Measurements from ENCODE around the gene GLI3.

Gene GLI3

DNA sequence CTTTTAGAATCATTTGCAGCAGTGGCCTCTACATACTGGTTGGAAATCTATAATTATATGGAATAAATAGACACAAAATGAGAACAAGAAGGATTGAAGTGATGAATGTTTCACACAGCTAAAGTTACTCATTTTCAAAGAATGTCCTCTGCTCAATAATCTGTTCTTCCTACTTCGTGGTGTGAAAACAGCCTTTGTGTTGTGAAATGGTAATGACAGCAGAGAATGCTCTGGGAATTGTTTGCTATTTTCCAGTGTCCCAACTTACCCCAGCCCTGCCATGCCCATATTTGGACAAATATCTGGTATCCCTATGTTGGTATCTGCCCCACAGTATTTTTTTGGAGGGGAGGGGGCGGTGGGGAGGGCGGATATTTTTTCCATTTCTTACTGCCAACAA is 130.4 kb downstream of the GLI3 start:
- DNase-seq (ENCODE audit: low read depth in 1 of 2, low spot score in 1 of 2), result no peak

DNA sequence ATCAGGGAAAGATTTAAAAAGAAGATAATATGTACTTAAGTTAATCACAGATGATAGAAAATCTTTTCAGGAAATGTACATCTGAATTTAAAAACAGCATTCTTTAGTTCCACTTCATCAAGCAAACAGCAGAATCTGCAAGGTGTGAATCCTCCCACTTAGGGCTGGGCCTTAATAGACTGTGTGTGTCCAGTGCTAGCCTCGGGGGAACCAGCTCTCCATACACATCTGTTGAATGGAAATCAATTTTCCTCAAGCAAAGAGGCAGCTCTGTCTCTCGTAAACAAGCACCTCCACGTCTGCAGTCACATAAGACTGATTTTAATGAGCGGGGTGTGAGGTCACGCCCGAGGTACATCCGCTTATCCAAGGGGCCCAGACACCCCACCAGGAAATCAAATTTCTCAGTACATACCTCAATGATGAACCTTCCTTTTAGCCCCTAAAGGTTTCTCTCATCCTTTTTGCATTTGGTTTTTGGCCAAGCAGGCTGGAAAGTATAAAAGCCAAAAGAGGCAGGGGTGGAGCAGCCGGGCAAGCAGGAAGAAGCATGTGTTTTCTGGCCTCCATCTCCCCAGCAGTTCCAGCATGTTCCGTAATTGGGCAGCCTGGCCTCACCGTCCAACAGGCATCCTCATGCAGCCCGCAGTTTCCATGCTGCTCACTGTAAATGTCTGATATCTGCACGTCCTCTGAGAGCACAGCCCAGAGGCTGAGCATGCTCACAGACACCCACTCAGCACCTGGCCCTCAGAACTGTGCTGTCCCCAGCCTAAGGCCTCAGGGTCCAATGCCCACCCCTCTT is 131.3 kb downstream of the GLI3 start:
- no peak for DNase-seq (ENCODE audit: low read depth in 1 of 2, low spot score in 1 of 2)

DNA sequence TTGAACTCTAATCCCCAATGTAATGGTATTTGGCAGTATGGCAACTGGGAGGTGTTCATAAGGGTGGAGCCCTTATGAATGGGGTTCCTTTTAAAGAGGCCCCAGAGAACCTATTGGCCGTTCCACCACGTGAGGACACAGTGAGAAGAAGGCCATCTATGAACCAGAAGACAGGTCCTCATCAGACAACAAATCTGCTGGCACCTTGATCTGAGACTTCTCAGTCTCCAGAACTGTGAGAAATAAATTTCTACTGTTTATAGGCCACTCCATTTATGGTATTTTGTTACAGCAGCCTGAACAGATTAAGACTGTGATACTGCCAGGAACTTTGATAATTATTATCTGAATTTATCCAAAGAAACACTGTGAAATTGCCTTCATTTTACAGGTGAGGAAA is 132.3 kb downstream of the GLI3 start:
- no peak for DNase-seq (ENCODE audit: low read depth in 1 of 2, low spot score in 1 of 2)

DNA sequence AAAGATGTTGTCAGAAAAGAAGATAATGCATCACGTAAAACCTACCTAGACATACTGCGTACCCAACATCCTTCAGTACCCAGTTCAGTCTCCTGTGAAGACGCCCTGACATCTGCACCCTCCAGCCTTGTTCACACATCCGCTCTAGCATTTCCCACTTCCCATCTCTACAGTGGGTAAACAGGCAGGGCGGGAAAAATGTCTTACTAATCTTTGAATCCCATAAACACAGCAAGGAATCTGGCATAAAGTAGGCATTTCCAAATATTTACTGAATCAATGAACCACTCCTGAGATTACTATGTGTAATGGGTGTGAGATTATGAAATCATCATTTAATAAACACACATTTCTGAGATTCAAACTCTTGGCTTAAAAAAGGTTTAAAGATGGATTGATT is 132.8 kb downstream of the GLI3 start:
- no peak for DNase-seq (ENCODE audit: low read depth in 1 of 2, low spot score in 1 of 2)

DNA sequence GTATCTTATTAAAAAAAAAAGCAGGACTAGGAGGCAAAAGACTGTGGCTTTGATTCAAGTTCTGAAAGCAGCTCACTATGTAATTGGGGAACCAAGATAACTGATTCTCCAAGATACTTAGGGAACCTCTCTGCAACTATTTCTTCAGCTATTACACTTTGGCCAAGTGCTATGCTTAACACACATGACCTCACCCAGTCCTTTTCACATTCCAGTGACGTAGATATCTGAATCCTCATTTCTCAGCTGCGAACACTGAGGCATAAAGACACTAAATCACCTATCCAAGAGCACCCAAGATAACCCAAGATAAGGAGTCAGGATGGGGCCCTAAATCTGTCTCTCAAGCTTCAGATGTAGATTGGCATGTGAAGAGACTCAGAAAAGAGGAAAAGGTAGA is 133.6 kb downstream of the GLI3 start:
- no peak for DNase-seq (ENCODE audit: low read depth in 1 of 2, low spot score in 1 of 2)

DNA sequence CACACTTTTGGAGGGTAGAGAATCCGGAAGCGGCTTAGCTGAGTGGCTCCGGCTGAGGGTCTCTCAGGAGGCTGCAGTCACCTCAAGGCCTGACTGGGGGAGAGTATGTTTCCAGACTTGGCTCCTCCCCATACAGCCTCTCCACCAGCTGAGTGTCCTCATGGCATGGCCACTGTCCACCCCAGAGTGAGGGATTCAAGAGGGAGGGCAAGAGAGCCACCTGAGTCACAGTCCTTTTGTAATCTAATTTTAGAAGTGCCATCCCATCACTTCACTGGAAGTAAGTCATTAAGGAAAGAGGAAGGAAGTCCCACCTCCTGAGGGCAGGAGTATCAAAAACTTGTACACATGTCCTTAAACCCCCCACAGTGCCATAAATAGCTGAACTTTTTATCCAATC is 134.0 kb downstream of the GLI3 start:
- DNase-seq (ENCODE audit: low read depth in 1 of 2, low spot score in 1 of 2), result no peak

DNA sequence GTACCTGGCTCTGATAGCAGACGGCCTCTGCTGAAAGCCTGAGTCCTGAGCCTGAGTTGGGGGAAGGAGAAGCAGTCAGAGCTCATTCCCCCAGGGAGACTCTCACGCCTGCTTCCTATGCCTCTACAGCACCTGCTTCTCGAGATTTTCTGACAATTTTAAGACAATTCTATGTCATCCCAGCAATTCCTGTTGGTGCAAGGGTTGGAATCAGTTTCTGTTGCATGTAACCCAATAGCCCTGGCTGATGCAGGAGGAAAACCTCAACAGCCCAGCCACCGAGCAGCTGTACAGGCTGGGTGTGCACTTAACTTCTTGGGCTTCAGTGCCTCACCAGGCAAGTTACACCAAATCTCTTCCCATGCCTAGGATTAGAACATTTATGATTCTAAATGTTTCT is 134.7 kb downstream of the GLI3 start:
- DNase-seq (ENCODE audit: low read depth in 1 of 2, low spot score in 1 of 2), result no peak

DNA sequence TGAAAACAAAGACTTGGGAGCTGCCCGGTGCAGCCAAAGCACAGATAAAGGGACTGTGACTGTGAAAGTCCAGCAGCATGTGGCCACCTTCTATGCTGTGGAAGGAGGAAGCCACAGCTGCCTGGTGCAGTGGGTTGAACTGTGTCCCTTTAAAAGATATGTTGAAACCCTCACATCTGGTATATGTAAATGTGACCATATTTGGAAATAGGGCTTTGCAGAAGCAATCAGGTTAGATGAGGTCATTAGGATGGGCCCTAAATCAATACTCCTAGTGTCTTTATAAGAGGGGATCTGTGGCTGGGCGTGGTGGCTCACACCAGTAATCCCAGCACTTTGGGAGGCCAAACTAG is 136.9 kb downstream of the GLI3 start:
- no peak for DNase-seq (ENCODE audit: low read depth in 1 of 2, low spot score in 1 of 2)

DNA sequence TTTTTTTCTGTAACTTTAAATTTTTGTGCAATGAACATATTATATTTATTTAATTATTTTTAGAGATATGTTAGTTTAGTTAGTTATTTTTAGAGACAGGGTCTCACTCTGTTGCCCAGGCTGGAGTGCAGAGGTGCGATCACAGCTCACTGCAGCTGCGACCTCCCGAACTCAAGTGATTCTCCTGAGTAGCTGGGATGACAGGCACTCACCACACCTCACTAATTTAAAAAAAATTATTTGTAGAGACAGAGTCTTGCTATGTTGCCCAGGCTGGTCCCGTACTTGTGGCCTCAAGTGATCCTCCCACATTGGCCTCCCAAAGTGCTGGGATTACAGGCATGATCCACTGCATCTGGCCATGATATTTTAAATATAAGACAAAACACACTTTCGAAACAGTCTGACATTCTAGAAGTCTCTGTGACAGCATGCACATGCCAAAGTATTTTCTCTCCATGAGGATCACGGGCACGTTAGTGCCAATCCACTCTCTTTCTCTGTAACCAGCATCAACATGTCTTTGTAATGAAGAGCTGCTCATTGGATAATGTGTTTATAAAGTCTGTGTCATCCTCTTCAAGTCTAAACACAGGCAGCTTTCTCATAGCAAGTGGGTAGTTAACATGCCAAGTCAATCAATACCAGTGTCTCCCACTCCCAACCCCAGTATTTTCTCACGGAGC is 137.4 kb downstream of the GLI3 start:
- no peak for DNase-seq (ENCODE audit: low read depth in 1 of 2, low spot score in 1 of 2)

DNA sequence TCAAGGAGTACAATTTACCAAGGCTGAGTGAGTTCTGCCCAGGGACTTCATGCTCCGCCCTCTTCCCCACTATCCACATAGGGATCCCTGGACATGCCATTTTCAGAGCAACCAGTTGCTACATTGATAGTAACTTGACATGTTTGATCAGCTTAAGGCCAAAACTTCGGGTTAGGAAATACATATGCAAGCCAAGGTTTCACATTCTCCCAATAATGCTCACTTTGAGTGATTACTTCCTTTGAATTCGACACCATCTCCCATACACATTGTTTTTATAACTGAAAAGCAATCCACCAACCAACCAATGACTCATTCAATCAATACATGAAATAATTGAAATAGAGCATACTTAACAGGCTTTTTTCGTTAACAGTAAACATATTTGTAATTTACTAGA is 137.9 kb downstream of the GLI3 start:
- DNase-seq (ENCODE audit: low read depth in 1 of 2, low spot score in 1 of 2), result no peak

DNA sequence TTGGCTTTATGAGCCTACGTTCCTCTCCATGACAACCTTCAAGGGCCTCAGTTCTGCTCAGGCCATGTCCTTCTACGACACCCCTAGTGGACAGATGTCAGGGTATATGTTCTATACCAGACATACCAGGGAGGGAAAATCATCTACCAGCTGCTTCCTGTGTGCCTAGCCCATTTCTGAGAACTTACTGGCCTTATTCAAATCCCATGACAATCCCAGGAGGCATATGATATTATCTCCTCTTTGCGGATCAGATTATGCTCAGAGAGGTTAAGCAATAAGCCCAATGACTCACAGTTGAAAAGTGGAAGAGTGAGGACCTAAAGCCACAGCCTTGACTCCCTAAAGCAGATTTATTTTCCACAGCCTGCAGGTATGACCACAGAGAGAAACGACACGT is 139.3 kb downstream of the GLI3 start:
- no peak for DNase-seq (ENCODE audit: low read depth in 1 of 2, low spot score in 1 of 2)

DNA sequence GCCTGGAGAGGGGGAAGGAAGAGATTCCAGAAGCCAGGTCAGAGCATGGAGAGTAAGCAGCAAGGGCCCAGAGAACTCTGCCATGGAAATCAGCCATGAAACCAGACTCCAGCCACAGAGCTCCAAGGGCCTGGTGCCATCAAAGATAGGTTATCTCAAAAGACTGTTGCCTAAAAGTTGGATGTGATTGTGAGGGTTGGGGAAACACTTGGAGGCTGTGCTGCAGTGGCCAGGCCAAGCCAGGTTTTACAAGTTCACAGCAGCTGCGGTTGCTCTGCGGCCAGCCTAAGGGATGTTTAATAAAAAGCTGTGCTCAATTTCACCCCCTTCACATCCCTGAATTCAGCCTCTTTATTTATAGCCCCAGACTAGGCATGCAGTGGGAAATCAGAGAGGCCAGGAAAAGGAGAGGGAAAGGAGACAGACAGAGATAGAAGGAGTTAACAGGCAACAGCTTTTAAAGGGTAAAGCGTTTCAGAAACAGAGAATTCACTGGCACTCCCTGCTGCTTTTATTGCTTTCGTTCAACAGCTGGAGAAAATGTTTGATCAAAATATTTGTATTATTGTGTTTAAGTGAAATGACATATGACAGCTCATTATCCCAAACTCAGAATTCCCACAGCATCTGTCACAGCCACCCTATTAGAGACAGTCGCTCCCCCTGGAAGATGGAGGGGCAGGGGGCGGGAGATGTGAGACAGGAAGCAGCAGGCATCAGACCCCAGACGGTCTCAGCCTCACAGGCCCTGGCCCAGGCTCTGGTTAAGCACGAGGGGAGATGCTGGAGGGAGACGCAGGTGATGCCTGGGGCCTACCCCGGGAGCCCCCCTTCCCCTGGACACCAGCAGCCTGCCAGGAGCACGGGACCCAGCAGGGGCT is 140.1 kb downstream of the GLI3 start:
- DNase-seq (ENCODE audit: low read depth in 1 of 2, low spot score in 1 of 2), result no peak

DNA sequence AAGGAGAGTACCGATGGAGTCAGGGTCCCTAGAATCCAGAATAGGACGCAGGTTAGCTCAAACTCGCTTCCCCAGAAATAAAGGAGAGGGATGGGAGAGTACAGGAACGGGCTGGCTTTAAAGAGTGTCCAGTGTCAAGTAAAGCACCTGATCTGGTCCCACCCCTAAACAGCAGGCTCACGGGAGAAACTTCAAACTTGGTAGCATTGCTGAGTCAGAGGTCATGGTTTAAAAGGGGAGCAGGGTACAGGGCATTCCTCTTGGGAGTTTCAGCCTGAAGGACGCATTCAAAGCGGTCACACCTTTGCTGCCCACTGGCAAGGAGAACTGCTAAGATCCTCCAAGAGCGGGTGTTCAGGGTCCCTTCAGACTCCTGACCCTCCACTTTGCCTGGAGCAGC is 140.7 kb downstream of the GLI3 start:
- no peak for DNase-seq (ENCODE audit: low read depth in 1 of 2, low spot score in 1 of 2)

DNA sequence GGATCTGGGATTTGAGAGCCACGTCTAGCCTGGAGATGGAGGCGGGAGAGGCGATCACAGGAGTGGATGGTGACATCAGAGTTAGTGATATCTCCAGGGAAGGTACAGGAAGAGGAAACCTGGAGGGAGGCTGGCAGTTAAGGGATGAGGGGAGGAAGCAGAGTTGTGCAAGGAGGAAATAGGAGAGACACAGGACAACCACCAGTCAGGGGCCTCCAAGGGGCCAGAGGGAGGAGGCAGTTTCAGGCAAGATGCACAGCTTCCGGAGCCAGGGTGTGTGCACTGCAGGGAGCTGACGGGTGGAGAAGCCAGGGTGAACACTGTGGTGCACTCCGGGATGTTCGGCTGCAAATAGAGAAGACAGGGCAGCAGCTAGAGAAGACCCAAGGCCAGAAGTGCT is 141.2 kb downstream of the GLI3 start:
- DNase-seq (ENCODE audit: low read depth in 1 of 2, low spot score in 1 of 2), result no peak

DNA sequence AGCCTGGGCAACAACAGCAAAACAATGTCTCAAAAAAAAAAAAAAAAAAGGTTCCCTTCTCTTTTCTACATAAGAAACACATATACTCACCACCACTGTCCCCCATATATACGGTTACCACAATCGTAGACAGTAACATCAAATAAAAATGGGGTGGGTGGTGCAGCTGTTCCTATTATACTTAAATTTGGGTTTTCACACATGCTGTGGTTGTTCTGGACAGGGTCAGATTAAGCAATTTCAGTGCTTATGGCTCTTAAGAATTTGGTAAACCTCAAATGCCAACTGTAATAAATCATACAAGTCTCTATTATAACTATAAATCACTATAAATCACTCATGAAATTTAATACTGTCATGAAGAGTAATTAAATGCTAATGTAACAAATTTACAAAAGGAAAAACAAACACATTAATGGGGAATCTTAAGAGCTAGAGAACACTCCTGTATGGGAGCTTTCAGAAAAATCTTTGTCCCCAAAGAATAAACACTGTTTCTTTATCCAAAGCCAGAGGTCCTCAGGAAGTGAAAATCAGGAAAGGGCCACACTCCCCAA is 143.6 kb downstream of the GLI3 start:
- no peak for DNase-seq (ENCODE audit: low read depth in 1 of 2, low spot score in 1 of 2)

DNA sequence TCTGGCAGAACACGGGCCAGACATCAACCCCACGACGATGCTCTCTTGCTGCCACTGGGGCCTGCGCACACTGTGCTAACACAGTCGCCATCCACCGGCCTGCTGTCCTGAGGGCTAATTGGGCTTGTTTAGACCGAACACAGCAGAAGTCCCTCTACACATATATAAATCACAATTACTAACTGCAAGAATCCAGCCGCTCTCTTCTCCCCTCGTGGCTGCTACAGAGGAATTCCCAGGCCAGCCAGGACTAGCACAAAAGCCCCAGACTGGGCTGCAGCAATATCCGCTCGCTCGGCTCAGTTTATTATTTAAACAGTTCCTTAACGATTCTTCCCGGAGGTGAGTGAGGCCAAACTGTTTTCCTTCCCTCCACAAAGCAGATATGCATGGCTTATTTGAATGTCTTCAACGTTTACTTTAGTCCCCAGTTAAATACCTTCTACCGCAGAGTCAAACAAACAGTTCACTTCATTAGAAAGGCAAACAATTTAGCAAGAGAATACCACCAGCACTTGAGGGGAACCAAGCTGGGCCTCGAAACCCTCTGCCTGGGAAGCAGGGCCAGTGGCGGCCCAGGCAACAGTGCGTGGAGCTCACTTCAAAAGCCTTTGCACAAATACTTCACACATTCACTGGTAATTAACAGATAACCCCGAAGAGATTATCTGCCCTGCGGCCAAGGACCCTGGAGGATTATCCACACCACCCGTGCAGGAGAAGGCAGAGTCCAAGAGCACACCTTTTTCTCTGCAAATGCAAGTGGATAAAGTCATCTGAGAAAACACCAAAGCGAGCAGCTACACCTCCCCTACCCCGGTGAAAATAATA is 145.3 kb downstream of the GLI3 start:
- no peak for DNase-seq (ENCODE audit: low read depth in 1 of 2, low spot score in 1 of 2)

DNA sequence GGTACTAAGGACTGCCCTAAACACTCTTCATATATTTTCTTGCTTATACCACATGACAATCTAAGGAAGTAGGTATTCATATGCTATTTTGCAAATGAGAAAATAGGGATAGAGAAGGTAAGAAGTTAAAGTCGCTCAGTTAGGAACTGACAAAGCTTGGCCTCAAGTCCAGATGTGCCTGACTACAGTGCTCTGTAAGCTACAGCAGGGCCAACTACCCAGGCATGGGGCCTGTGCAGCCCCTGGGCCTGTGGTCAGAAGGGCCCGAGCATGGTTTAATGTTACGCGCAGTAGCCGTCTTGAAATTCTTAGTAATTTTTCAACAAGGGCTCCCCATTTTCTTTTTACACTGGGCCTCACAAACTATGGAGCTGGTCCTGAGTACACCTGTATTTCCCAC is 146.2 kb downstream of the GLI3 start:
- DNase-seq (ENCODE audit: low read depth in 1 of 2, low spot score in 1 of 2), result no peak

DNA sequence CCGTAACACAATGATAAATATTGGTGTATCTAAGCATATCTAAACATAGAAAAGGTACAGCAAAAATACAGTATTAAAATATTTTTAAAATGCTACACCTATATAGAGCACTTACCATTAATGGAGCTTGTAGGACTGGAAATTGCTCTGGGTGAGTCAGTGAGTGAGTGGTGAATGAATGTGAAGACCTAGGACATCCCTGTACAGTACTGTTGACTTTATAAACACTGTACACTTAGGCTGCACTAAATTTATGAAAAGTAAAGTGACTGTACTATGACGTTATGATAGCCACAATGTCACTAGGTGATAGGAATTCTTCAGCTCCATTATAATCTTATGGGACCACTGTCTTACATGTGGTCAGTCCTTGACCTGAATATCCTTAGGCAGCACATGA is 147.0 kb downstream of the GLI3 start:
- DNase-seq (ENCODE audit: low read depth in 1 of 2, low spot score in 1 of 2), result no peak

DNA sequence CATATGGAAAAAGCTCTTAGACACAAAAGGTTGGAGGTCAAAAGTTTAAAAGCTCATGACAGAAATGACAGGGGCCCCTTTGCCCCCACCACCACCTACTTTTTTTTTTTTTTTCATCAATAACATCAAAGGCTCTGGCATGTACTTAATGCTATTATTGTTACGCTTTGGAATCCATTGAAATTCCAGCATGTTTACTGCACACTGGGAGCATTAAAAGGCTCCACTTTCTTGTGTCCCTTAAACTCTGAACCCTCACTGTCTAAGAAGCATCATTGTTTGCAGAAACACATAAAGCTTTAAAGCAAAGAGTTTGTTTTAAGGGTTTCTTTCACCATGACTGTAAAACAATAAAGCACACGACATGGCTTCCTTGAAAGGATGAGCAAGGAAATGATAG is 149.4 kb downstream of the GLI3 start:
- DNase-seq (ENCODE audit: low read depth in 1 of 2, low spot score in 1 of 2), result no peak

DNA sequence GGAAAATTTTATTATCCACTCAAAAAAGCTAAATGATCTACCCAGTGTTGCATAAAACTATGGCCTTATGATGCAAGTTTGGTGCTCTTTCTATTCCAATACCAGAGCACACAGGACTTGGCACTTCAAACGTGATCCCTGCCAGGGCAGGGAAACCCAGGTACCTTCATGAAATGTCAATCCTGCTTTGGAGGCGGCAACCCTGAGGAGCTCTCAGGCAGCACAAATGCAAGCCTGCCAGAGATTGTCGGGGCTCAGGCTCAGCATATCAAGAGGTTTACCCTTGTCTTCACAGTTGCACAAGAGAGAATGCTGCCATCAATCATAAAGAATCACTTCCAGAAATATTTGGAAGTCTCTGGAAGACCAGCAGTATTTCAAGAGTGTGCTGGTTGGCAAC is 151.5 kb downstream of the GLI3 start:
- no peak for DNase-seq (ENCODE audit: low read depth in 1 of 2, low spot score in 1 of 2)

DNA sequence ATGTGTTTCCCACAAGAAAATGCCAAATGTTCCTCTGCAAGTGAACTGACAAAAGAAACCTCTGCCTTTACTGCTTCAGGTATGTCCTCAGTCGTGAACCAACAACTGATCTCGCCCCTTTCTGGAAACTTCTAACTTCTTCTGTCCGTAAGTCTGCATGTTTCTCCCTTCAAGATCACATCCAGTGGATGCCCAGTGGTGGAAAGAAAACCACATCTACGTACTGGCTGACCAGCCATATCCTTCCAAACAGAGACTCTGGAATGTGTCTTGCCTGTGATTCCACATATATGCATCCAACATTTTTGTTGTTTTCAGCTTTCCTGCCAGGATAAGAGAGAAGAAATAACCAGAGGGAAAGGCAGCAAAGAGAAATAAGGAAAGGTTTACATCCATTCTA is 152.7 kb downstream of the GLI3 start:
- DNase-seq (ENCODE audit: low read depth in 1 of 2, low spot score in 1 of 2), result no peak

All from stimulated activated CD4-positive, alpha-beta T cell treated with anti-CD3 and anti-CD28 coated beads, Interleukin-15, amount 100 ng/mL, for 1 hour (primary cell).